Osteocyte (in vitro differentiated cells): Measurements from ENCODE around the gene CDYL. TPM values are rescaled to one million over a fixed set of nuclear protein-coding genes. Genes with fewer than 3 reads are reported as not detected.

Experiments
- DNase-seq: peaks from one replicate; pipeline ENCODE4 v3.0.0; 2021; ENCODE audit warnings: mixed read lengths; ENCODE audit not compliant: unreplicated experiment; ENCODE audit errors: extremely low spot score
- H3K27ac Mint-ChIP-seq: one replicate; pipeline ENCODE4 v1.8.0; 2021; ENCODE audit warnings: mild to moderate bottlenecking, mixed read lengths; ENCODE audit not compliant: unreplicated experiment
- H3K27me3 Mint-ChIP-seq: one replicate; pipeline ENCODE4 v1.8.0; 2021; ENCODE audit warnings: mixed read lengths; ENCODE audit not compliant: unreplicated experiment
- H3K36me3 Mint-ChIP-seq: one replicate; pipeline ENCODE4 v1.8.0; 2021; ENCODE audit warnings: mixed read lengths; ENCODE audit not compliant: unreplicated experiment
- H3K4me1 Mint-ChIP-seq: one replicate; pipeline ENCODE4 v1.8.0; 2021; ENCODE audit warnings: mixed read lengths; ENCODE audit not compliant: unreplicated experiment
- H3K4me3 Mint-ChIP-seq: one replicate; pipeline ENCODE4 v1.8.0; 2021; ENCODE audit warnings: mild to moderate bottlenecking, moderate library complexity, mixed read lengths; ENCODE audit not compliant: unreplicated experiment
- H3K9me3 Mint-ChIP-seq: one replicate; pipeline ENCODE4 v1.8.0; 2021; ENCODE audit warnings: mixed read lengths; ENCODE audit not compliant: unreplicated experiment
- total RNA-seq: library from RNA; stranded (reverse); gene quantifications from 2 replicates; pipeline ENCODE4 v1.2.1, GENCODE V29; 2021
- TF ChIP-seq, protein P1 (sequence below): fragments of 200-600 bp; sonication (generic); IDR thresholded peaks from 2 replicates; pipeline ENCODE4 v1.5.0; 2021; ENCODE audit warnings: antibody characterized with exemption, mild to moderate bottlenecking, moderate library complexity

The CDYL gene
- total RNA-seq, 1 donor from 2014 or later = 39.8 TPM

DNA sequence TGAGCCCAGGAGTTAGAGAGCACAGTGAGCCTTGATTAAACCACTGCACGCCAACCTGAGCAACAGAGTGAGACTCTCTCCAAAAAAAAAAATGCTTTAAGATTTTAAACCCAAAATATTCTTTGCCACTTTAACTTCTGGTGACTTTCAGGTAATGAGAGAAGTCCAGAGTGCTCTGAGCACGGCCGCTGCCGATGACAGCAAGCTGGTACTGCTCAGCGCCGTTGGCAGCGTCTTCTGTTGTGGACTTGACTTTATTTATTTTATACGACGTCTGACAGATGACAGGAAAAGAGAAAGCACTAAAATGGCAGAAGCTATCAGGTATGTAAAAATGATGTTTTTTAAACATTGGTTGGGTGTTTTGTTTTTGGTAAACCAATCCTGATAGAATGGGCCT, 161.2 kb downstream of the CDYL start:
- Mint-ChIP-seq H3K4me1 (peaks cover 30% of the 10 kb centered on the region), H3K27me3 (no peaks in the 10 kb centered on the region), H3K27ac (peak overlapping the region; percentile 31), H3K4me3 (no peak overlapping the region), H3K9me3 (no peaks in the 10 kb centered on the region), H3K36me3 (peaks cover 8% of the 10 kb centered on the region)
- no peak for DNase-seq
- TF ChIP-seq, protein P1, sequence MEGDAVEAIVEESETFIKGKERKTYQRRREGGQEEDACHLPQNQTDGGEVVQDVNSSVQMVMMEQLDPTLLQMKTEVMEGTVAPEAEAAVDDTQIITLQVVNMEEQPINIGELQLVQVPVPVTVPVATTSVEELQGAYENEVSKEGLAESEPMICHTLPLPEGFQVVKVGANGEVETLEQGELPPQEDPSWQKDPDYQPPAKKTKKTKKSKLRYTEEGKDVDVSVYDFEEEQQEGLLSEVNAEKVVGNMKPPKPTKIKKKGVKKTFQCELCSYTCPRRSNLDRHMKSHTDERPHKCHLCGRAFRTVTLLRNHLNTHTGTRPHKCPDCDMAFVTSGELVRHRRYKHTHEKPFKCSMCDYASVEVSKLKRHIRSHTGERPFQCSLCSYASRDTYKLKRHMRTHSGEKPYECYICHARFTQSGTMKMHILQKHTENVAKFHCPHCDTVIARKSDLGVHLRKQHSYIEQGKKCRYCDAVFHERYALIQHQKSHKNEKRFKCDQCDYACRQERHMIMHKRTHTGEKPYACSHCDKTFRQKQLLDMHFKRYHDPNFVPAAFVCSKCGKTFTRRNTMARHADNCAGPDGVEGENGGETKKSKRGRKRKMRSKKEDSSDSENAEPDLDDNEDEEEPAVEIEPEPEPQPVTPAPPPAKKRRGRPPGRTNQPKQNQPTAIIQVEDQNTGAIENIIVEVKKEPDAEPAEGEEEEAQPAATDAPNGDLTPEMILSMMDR = no peak

DNA sequence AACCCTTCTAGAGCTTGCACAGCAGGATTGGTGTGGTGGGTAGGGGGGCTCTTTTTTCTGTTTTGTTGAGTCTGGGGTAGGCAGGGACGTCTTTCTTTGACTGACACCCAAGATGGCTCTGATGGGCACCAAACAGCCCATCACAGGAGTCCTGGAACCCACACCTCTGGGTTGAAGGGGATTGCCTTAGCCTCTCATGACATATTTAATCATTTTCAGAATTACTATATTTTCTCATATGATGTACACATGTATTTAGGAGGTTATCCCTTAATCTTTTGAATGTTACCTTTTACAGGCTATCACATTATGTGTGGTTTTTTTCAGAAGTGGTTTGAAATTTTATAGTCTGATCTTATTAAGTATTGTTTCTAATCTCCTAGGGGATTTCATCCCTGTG, 163.0 kb downstream of the CDYL start:
- peaks cover 34% of the 10 kb centered on the region for H3K4me1 Mint-ChIP-seq

DNA sequence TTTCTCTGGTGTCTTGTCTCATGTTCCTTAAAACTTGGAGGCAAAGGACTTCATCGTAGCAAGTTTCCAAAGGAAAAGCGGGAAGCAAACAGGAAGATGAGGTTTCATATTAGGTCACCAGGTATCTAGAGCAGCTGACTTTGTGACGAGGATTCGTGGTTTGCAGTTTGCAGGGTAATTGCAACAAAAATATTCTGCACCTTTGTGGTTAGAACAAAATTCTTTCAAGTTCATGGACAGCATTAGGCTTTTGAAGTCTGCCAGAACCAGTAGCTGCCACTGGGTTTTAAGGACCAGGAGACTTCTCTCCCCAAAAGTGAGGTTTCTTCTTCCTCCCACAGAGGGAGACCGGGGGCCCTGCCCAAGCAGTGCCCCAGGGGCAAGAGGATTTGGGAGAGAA, 164.2 kb downstream of the CDYL start:
- no peak overlapping the region for H3K4me3 Mint-ChIP-seq
- peaks cover 15% of the 10 kb centered on the region for H3K36me3 Mint-ChIP-seq
- H3K9me3 Mint-ChIP-seq = no peaks in the 10 kb centered on the region
- DNase-seq = no peak
- TF ChIP-seq, protein P1 = no peak
- peaks cover 31% of the 10 kb centered on the region for H3K4me1 Mint-ChIP-seq
- no peaks in the 10 kb centered on the region for H3K27me3 Mint-ChIP-seq
- no peak overlapping the region for H3K27ac Mint-ChIP-seq

More for the DNA sequence above, 163.0 kb downstream of the CDYL start:
- no peak overlapping the region for H3K27ac Mint-ChIP-seq
- TF ChIP-seq, protein P1 = no peak
- H3K27me3 Mint-ChIP-seq = no peaks in the 10 kb centered on the region
- DNase-seq = no peak
- H3K36me3 Mint-ChIP-seq = peaks cover 11% of the 10 kb centered on the region
- H3K4me3 Mint-ChIP-seq = no peak overlapping the region
- no peaks in the 10 kb centered on the region for H3K9me3 Mint-ChIP-seq

DNA sequence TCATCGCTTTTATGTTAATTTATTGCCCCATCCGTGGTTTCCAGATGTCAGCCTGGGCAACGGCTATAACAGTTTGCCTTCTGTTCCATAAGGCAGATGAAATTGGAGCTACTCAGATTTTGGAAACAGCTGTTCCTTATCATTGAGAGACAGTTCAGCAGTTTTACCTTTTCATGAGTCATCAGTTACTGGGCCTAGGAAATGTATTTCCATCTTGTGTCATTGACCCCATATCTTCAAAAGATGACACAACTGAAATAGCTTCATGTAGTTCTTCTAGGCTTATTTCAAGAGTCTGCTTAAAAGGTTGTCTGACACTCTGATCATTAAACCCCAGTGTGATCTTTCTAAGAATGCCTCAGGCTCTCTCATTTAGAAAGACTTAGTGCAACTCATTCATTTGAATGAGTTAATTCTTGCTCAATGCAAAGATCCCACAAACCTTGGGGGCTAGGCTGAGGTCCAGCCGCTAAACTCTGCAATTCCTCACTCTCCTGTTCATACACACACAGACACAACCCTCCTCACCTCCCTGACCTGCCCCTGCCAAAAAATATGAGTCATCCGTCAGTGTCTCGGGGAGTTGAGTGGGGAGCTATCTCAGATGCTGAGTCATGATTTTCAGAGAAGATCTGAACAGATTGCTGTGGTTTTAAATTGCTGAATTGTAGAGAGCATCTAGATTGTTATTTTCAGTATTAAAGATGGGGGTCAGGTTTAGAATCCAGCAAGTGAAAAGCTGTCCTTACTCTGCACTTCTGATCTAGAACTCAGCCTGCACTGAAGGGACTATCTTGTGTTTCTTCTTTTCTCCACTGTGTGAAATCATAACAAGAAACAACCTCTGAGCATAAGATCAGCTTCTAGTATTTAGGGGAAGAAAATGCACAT, 165.8 kb downstream of the CDYL start:
- Mint-ChIP-seq H3K4me1 (peaks cover 24% of the 10 kb centered on the region), H3K4me3 (peak overlapping the region; percentile 20)
- no peak for DNase-seq

DNA sequence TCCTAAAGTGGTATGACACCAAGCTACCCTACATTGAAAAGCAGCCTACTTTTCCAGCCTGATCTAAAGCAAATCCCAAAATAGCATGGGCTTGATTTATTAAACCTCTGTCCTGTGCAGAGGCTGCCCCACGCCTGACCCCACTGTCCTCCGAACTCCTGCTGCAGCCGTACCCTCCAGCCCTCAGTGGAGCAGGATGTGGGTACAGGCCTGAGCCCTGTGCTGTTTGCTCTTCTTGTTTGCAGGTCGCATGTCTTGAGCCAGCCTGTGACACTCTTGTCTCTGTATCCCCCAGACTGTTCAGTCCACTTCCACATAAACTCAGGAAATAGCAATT, 166.4 kb downstream of the CDYL start:
- TF ChIP-seq, protein P1 = no peak
- H3K4me3 Mint-ChIP-seq = no peak overlapping the region
- DNase-seq = no peak
- no peaks in the 10 kb centered on the region for H3K27me3 Mint-ChIP-seq
- peaks cover 16% of the 10 kb centered on the region for H3K36me3 Mint-ChIP-seq
- peaks cover 24% of the 10 kb centered on the region for H3K4me1 Mint-ChIP-seq
- peak overlapping the region; percentile 74 for H3K27ac Mint-ChIP-seq
- H3K9me3 Mint-ChIP-seq = no peaks in the 10 kb centered on the region

More for the DNA sequence above, 165.8 kb downstream of the CDYL start:
- H3K27ac Mint-ChIP-seq = peak overlapping the region; percentile 74
- H3K9me3 Mint-ChIP-seq = no peaks in the 10 kb centered on the region
- H3K27me3 Mint-ChIP-seq = no peaks in the 10 kb centered on the region
- TF ChIP-seq, protein P1 = no peak
- peaks cover 16% of the 10 kb centered on the region for H3K36me3 Mint-ChIP-seq
